OCI-LY1 (cell line): ENCODE data around the gene TAS1R3.

Experiments used
- H2AFZ ChIP-seq: fragments of 200-600 bp; sonication (generic), shearing (Covaris generic); 2 replicates; pipeline ENCODE4 v1.6.0; 2014; ENCODE audit warnings: antibody characterized with exemption, mild to moderate bottlenecking, low read length
- H3F3A ChIP-seq: fragments of 200-600 bp; sonication (generic), shearing (Covaris generic); 2 replicates; pipeline ENCODE4 v1.6.0; 2014; ENCODE audit warnings: mild to moderate bottlenecking, antibody characterized with exemption, low read length, moderate library complexity; ENCODE audit not compliant: insufficient read depth
- H3K27ac ChIP-seq: fragments of 200-600 bp; sonication (generic); 2 replicates; pipeline ENCODE4 v1.5.1; 2014; ENCODE audit warnings: low read length, mixed run types, mild to moderate bottlenecking, low read depth; ENCODE audit not compliant: poor library complexity, severe bottlenecking
- H3K27me3 ChIP-seq: fragments of 200-600 bp; sonication (generic); 2 replicates; pipeline ENCODE4 v1.6.0; 2014; ENCODE audit warnings: antibody characterized with exemption, mild to moderate bottlenecking, low read length, moderate library complexity; ENCODE audit not compliant: insufficient read depth
- H3K36me3 ChIP-seq: fragments of 200-600 bp; sonication (generic); 2 replicates; pipeline ENCODE4 v1.6.1; 2014; ENCODE audit warnings: mild to moderate bottlenecking, antibody characterized with exemption, low read length, moderate library complexity, mixed read lengths; ENCODE audit not compliant: insufficient read depth
- H3K4me1 ChIP-seq: fragments of 200-600 bp; sonication (generic); 2 replicates; pipeline ENCODE4 v1.5.1; 2014; ENCODE audit warnings: mild to moderate bottlenecking, low read length, moderate library complexity; ENCODE audit not compliant: insufficient read depth, severe bottlenecking
- H3K4me2 ChIP-seq: fragments of 200-600 bp; sonication (generic), shearing (Covaris generic); 2 replicates; pipeline ENCODE4 v1.6.1; 2014; ENCODE audit warnings: low read length
- H3K4me3 ChIP-seq: fragments of 200-600 bp; sonication (generic); 2 replicates; pipeline ENCODE4 v1.5.1; 2014; ENCODE audit warnings: low read length, low read depth, mild to moderate bottlenecking, mixed read lengths; ENCODE audit not compliant: poor library complexity, severe bottlenecking
- H3K79me2 ChIP-seq: fragments of 200-600 bp; shearing (Covaris generic); 2 replicates; pipeline ENCODE4 v1.6.1; 2016; ENCODE audit warnings: mixed run types, low read length, mixed read lengths; ENCODE audit not compliant: insufficient read depth
- H3K9ac ChIP-seq: fragments of 200-600 bp; sonication (generic), shearing (Covaris generic); 2 replicates; pipeline ENCODE4 v1.6.1; 2014; ENCODE audit warnings: mild to moderate bottlenecking, low read length, mixed read lengths
- H3K9me2 ChIP-seq: fragments of 200-600 bp; sonication (generic), shearing (Covaris generic); 2 replicates; pipeline ENCODE4 v1.6.1; 2014; ENCODE audit warnings: low read depth, mild to moderate bottlenecking, low read length, mixed read lengths
- H3K9me3 ChIP-seq: fragments of 200-600 bp; shearing (Covaris generic); 2 replicates; pipeline ENCODE4 v1.6.1; 2014; ENCODE audit warnings: low read length, mixed read lengths
- H4K20me1 ChIP-seq: fragments of 200-600 bp; sonication (generic), shearing (Covaris generic); 2 replicates; pipeline ENCODE4 v1.6.0; 2016; ENCODE audit warnings: mild to moderate bottlenecking, low read length; ENCODE audit not compliant: insufficient read depth
- EZH2 ChIP-seq: fragments of 200-600 bp; sonication (generic), shearing (Covaris generic); IDR thresholded peaks from 2 replicates; pipeline ENCODE4 v1.8.0; 2017; ENCODE audit warnings: borderline replicate concordance, mixed run types, mild to moderate bottlenecking, antibody characterized with exemption, low read length, moderate library complexity, mixed read lengths
- TF ChIP-seq, protein P1 (sequence below): fragments of 200-600 bp; sonication (generic), shearing (Covaris generic); IDR thresholded peaks from 2 replicates; pipeline ENCODE4 v1.5.1; 2017; ENCODE audit warnings: mild to moderate bottlenecking, antibody characterized with exemption, low read length, moderate library complexity, mixed read lengths

TAS1R3 gene

GRCh38 chr1:1285611-1286311, 45.3 kb upstream of the TAS1R3 start:
- H3K79me2 ChIP-seq, result no peaks in the 10 kb centered on the region
- H3K9me2 ChIP-seq, result no peaks in the 10 kb centered on the region
- no peaks in the 10 kb centered on the region for H4K20me1 ChIP-seq
- no peaks in the 10 kb centered on the region for H3K9me3 ChIP-seq
- no peaks in the 10 kb centered on the region for H3F3A ChIP-seq
- H3K4me2 ChIP-seq, result no peak overlapping the region
- H3K4me3 ChIP-seq, result no peak overlapping the region
- TF ChIP-seq EZH2, result no peak
- TF ChIP-seq, protein P1, sequence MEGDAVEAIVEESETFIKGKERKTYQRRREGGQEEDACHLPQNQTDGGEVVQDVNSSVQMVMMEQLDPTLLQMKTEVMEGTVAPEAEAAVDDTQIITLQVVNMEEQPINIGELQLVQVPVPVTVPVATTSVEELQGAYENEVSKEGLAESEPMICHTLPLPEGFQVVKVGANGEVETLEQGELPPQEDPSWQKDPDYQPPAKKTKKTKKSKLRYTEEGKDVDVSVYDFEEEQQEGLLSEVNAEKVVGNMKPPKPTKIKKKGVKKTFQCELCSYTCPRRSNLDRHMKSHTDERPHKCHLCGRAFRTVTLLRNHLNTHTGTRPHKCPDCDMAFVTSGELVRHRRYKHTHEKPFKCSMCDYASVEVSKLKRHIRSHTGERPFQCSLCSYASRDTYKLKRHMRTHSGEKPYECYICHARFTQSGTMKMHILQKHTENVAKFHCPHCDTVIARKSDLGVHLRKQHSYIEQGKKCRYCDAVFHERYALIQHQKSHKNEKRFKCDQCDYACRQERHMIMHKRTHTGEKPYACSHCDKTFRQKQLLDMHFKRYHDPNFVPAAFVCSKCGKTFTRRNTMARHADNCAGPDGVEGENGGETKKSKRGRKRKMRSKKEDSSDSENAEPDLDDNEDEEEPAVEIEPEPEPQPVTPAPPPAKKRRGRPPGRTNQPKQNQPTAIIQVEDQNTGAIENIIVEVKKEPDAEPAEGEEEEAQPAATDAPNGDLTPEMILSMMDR, result no peak
- H3K27ac ChIP-seq, result no peak overlapping the region
- H3K9ac ChIP-seq, result no peak overlapping the region
- no peaks in the 10 kb centered on the region for H3K4me1 ChIP-seq
- no peaks in the 10 kb centered on the region for H3K36me3 ChIP-seq
- H2AFZ ChIP-seq, result no peak overlapping the region
- H3K27me3 ChIP-seq, result no peaks in the 10 kb centered on the region; the same call in 1 of the 2 replicates

DNA sequence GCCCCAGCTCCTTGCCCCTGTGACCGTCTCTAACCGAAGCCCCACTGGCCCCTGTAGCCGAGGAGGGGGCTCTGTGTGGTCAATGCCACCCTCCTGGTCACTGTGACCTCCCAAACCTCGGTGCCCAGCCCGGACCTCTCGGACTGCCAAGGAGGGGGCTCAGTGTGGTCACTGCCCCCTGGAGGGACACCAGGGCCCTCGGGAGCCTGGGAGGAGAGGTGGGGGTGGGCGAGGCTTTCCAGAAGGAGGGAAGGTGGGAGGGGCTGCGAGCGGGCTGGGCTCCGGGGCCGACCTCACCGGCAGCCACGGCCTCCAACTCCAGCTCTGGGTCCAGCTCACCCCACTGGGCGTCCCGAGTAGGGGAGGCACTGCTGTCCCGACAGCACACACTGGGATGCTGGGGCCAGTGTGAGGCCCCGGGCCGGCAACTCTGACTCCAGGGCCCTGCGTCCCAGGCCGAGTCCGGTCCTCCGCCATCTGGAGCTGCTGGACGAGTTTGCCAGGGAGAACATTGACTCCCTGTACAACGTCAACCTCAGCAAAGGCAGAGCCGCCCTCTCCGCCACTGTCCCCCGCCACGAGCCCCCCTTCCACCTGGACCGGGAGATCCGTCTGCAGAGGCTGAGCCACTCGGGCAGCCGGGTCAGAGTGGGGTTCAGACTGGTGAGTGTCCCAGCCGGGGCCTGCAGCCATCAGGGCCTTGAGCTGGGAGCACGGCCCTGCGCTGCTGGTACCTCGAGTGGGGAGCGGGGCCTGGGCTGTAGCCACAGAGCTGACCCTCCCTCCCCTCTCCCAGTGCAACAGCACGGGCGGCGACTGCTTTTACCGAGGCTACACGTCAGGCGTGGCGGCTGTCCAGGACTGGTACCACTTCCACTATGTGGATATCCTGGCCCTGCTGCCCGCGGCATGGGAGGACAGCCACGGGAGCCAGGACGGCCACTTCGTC, 44.5 kb upstream of the TAS1R3 start:
- H3K27me3 ChIP-seq, result no peaks in the 10 kb centered on the region; the same call in 1 of the 2 replicates

GRCh38 chr1:1287288-1288110, 43.6 kb upstream of the TAS1R3 start:
- no peak overlapping the region for H3K9ac ChIP-seq

More for the DNA sequence above, 44.5 kb upstream of the TAS1R3 start:
- no peaks in the 10 kb centered on the region for H3F3A ChIP-seq
- no peaks in the 10 kb centered on the region for H3K79me2 ChIP-seq
- H3K9me3 ChIP-seq, result no peaks in the 10 kb centered on the region
- H3K27ac ChIP-seq, result no peak overlapping the region
- no peak overlapping the region for H3K9ac ChIP-seq
- no peak overlapping the region for H3K4me2 ChIP-seq
- H3K4me3 ChIP-seq, result no peak overlapping the region
- no peaks in the 10 kb centered on the region for H3K4me1 ChIP-seq
- H4K20me1 ChIP-seq, result no peaks in the 10 kb centered on the region
- TF ChIP-seq EZH2, result no peak
- TF ChIP-seq, protein P1, result no peak
- no peak overlapping the region for H2AFZ ChIP-seq
- H3K9me2 ChIP-seq, result no peaks in the 10 kb centered on the region
- H3K36me3 ChIP-seq, result no peaks in the 10 kb centered on the region

More at GRCh38 chr1:1287288-1288110, 43.6 kb upstream of the TAS1R3 start:
- Histone ChIP-seq H3K27ac (no peak overlapping the region), H3K27me3 (no peaks in the 10 kb centered on the region; the same call in 1 of the 2 replicates), H3K4me3 (no peak overlapping the region), H3K79me2 (no peaks in the 10 kb centered on the region), H4K20me1 (no peaks in the 10 kb centered on the region), H3K36me3 (no peaks in the 10 kb centered on the region), H3K9me2 (no peaks in the 10 kb centered on the region), H2AFZ (no peak overlapping the region), H3K4me2 (no peak overlapping the region), H3K4me1 (no peaks in the 10 kb centered on the region), H3F3A (no peaks in the 10 kb centered on the region), H3K9me3 (no peaks in the 10 kb centered on the region)
- TF ChIP-seq EZH2, result no peak
- TF ChIP-seq, protein P1, result no peak
